ENCODE results near the gene OGDH.

GRCh38 chr7:44602576-44602910, 3.9 kb upstream of the OGDH start:
- TF ChIP-seq CTCF (IDR thresholded peaks at IDR 0.05; ENCODE audit: low read depth, low read length) (no peak), POLR2A (IDR thresholded peaks at IDR 0.05; ENCODE audit: extremely low read depth, insufficient read length) (no peak), MAX (IDR thresholded peaks at IDR 0.05; ENCODE audit: low read depth, low read length) (no peak)
